Measurements from ENCODE around the gene IQCH.

- TF ChIP-seq CTCF (IDR thresholded peaks at IDR 0.05) (no peak), POLR2A (IDR thresholded peaks at IDR 0.05) (no peak)
Observed at GRCh38 chr15:67280217-67280616, 25.6 kb downstream of the IQCH start.

All from thyroid gland (tissue), 4 donors.